GM18519 (cell line): ENCODE data around the gene BTBD19.
"Not testable (repeated sequence)": the region's sequence is repeated elsewhere in the genome, so short reads cannot be mapped to it uniquely, and the experiment has no call there.

Experiments
- ATAC-seq: cut with Tn5 transposase; IDR thresholded peaks from one replicate; pipeline ENCODE4 v1.9.1; 2021; ENCODE audit warnings: mild to moderate bottlenecking, moderate library complexity; ENCODE audit not compliant: unreplicated experiment, low FRiP score

Gene BTBD19

GRCh38 chr1:44807364-44808062, 810 bp upstream of the BTBD19 start:
- no peak for ATAC-seq

- ATAC-seq = peak; percentile 32
Observed at GRCh38 chr1:44808938-44809917, 905 bp downstream of the BTBD19 start.

- ATAC-seq = no peak
Observed at GRCh38 chr1:44810101-44810761, 1.9 kb downstream of the BTBD19 start.

GRCh38 chr1:44810762-44811105, 2.4 kb downstream of the BTBD19 start:
- ATAC-seq = not testable (repeated sequence)

GRCh38 chr1:44811234-44811633, 2.9 kb downstream of the BTBD19 start:
- ATAC-seq = no peak

- no peak for ATAC-seq
Observed at GRCh38 chr1:44812822-44813543, 4.7 kb downstream of the BTBD19 start.

- not testable (repeated sequence) for ATAC-seq
Observed at GRCh38 chr1:44815926-44816325, 7.6 kb downstream of the BTBD19 start.

GRCh38 chr1:44817307-44817706, 9.0 kb downstream of the BTBD19 start:
- ATAC-seq = no peak

- no peak for ATAC-seq
Observed at GRCh38 chr1:44817771-44818495, 9.6 kb downstream of the BTBD19 start.

- ATAC-seq = no peak
Observed at GRCh38 chr1:44819196-44819607, 10.9 kb downstream of the BTBD19 start.

GRCh38 chr1:44819608-44820327, 11.4 kb downstream of the BTBD19 start:
- peak; percentile 62 for ATAC-seq

- peak; percentile 0 for ATAC-seq
Observed at GRCh38 chr1:44820328-44821239, 12.3 kb downstream of the BTBD19 start.

- ATAC-seq = no peak
Observed at GRCh38 chr1:44821240-44821715, 13.0 kb downstream of the BTBD19 start.

- ATAC-seq = no peak
Observed at GRCh38 chr1:44822131-44822701, 13.9 kb downstream of the BTBD19 start.

- no peak for ATAC-seq
Observed at GRCh38 chr1:44822981-44823451, 14.7 kb downstream of the BTBD19 start.

- not testable (repeated sequence) for ATAC-seq
Observed at GRCh38 chr1:44824392-44824791, 16.1 kb downstream of the BTBD19 start.

- no peak for ATAC-seq
Observed at GRCh38 chr1:44826375-44827196, 18.3 kb downstream of the BTBD19 start.
